Measurements from ENCODE around the gene NRROS.

DNA sequence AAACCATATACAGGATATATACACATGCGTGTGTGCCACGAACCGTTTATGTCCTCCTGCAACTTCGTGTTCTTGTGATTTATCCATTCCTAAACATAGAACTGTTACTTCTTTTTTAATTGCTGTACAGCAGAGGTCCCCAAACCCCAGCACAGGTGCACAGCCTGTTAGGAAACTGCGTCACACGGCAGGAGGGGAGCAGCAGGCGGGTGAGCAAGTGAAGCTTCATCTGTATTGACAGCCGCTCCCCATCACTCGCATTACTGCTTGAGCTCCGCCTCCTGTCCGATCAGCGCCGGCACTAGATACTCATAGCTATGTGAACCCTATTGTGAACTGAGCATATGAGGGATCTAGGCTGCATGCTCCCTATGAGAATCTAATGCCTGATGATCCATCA is 34.9 kb upstream of the NRROS start:
- no peak for TF ChIP-seq POLR2A (IDR thresholded peaks at IDR 0.05; ENCODE audit: low read depth, low read length)
- TF ChIP-seq TAF1 (IDR thresholded peaks at IDR 0.05; ENCODE audit: borderline replicate concordance, low read depth, low read length): no peak

Data from GM12892 (cell line).